Tibial nerve (tissue), 4 donors: ENCODE data around the gene ZNF827. TPM values are rescaled to one million over a fixed set of nuclear protein-coding genes. Genes with fewer than 3 reads are reported as not detected.

Source experiments
- DNase-seq, 2 donors: peaks; one replicate each; pipeline ENCODE4 v3.0.0-alpha.2; 2019; ENCODE audit warnings: low spot score in 2 of 2
- H3K27ac ChIP-seq, 4 donors: fragments of 200-600 bp; sonication (generic) in 3 of 4; one replicate each; pipeline ENCODE4 v1.5.1; 2017 to 2019; ENCODE audit warnings: mild to moderate bottlenecking in 1 of 4
- H3K27me3 ChIP-seq, 2 donors: fragments of 200-600 bp; sonication (generic) in 1 of 2; one replicate each; pipeline versions ENCODE4 v1.5.1 to v1.6.0; 2017 to 2019
- H3K36me3 ChIP-seq, 3 donors: fragments of 200-600 bp; sonication (generic); one replicate each; pipeline ENCODE4 v1.5.1; 2018 to 2019
- H3K4me1 ChIP-seq, 4 donors: fragments of 200-600 bp; sonication (generic) in 3 of 4; one replicate each; pipeline ENCODE4 v1.5.1; 2017 to 2019
- H3K4me3 ChIP-seq, 4 donors: fragments of 200-600 bp; sonication (generic) in 3 of 4; one replicate each; pipeline ENCODE4 v1.5.1; 2017 to 2019; ENCODE audit warnings: mild to moderate bottlenecking in 1 of 4, moderate library complexity in 1 of 4
- H3K9me3 ChIP-seq, 4 donors: fragments of 200-600 bp; sonication (generic) in 3 of 4; one replicate each; pipeline ENCODE4 v1.5.1; 2017 to 2019
- CTCF ChIP-seq, 5 experiments: fragments of 200-600 bp in 3 of 5; fragments of 450-650 bp in 2 of 5; sonication (generic) in 3 of 5; IDR thresholded peaks; one replicate each; pipeline ENCODE4 v1.5.1; 2016 to 2019; ENCODE audit warnings: antibody characterized with exemption in 5 of 5, mild to moderate bottlenecking in 3 of 5, moderate library complexity in 2 of 5
- EP300 ChIP-seq, 2 donors: sonication (generic); formaldehyde crosslinking; IDR thresholded peaks; one replicate each; pipeline ENCODE4 v1.6.1; 2017; ENCODE audit warnings: antibody characterized with exemption in 2 of 2, mild to moderate bottlenecking in 1 of 2
- POLR2A ChIP-seq, 2 donors: fragments of 450-650 bp; IDR thresholded peaks; one replicate each; pipeline ENCODE4 v1.6.1; 2017; ENCODE audit warnings: antibody characterized with exemption in 2 of 2, mild to moderate bottlenecking in 2 of 2, moderate library complexity in 2 of 2
- WGBS, 2 donors: methylation state at CpG; one replicate each; pipeline ENCODE4 v1.1.5; 2018; 5-methylcytosine and 5-hydroxymethylcytosine counted together
- total RNA-seq, 4 donors: library from RNA; depleted of rRNA; stranded (reverse); fragments of >200 nt; gene quantifications; one replicate each; pipeline ENCODE4 v1.1.0, GENCODE V29; 2016

ZNF827 gene
- total RNA-seq, 4 donors from 2014 or later = 3.7 to 10.0 (median 6.4) TPM

GRCh38 chr4:145937971-145938611, 532 bp downstream of the ZNF827 start:
- no peaks in the 10 kb centered on the region for H3K36me3 ChIP-seq
- WGBS, 2 donors = 0% methylated on average over 18 of the region's 18 CpGs
- peaks cover 0 to 8% (median 4%) of the 10 kb centered on the region in 4 donors for H3K4me1 ChIP-seq
- TF ChIP-seq EP300 (IDR thresholded peaks at IDR 0.05) = no peak
- no peak for TF ChIP-seq POLR2A (IDR thresholded peaks at IDR 0.05)
- TF ChIP-seq CTCF (IDR thresholded peaks at IDR 0.05) = no peak
- no peaks in the 10 kb centered on the region for H3K27me3 ChIP-seq
- no peaks in the 10 kb centered on the region for H3K9me3 ChIP-seq
- H3K4me3 ChIP-seq = peak overlapping the region; percentile 63 to 89 (median 81)
- peak overlapping the region in 3 of 4 donors; percentile 87 to 92 (median 89) for H3K27ac ChIP-seq
- DNase-seq = no peak

GRCh38 chr4:145936997-145937901, 1.4 kb downstream of the ZNF827 start:
- peak; percentile 22 to 36 for DNase-seq
- peak overlapping the region; percentile 63 to 89 (median 82) for H3K4me3 ChIP-seq
- peak overlapping the region; percentile 76 to 92 (median 88) for H3K27ac ChIP-seq
- no peaks in the 10 kb centered on the region for H3K36me3 ChIP-seq
- TF ChIP-seq EP300 (IDR thresholded peaks at IDR 0.05) (no peak), POLR2A (IDR thresholded peaks at IDR 0.05) (no peak), CTCF (IDR thresholded peaks at IDR 0.05) (no peak)
- H3K9me3 ChIP-seq = no peaks in the 10 kb centered on the region
- WGBS, 2 donors = 0 to 2% methylated on average over 26 to 70 of the region's 95 CpGs
- no peaks in the 10 kb centered on the region for H3K27me3 ChIP-seq
- H3K4me1 ChIP-seq = peaks cover 0 to 8% (median 4%) of the 10 kb centered on the region in 4 donors

GRCh38 chr4:145936142-145936996, 2.3 kb downstream of the ZNF827 start:
- TF ChIP-seq POLR2A (IDR thresholded peaks at IDR 0.05) = no peak
- peak in 1 of 2 donors; percentile 4 for TF ChIP-seq EP300 (IDR thresholded peaks at IDR 0.05)
- peak in 1 of 5 experiments; percentile 5 for TF ChIP-seq CTCF (IDR thresholded peaks at IDR 0.05)
- peak overlapping the region; percentile 76 to 92 (median 88) for H3K27ac ChIP-seq
- DNase-seq = peak in 1 of 2 donors; percentile 19
- WGBS, 2 donors = 0 to 1% methylated on average over 57 to 70 of the region's 70 CpGs
- H3K36me3 ChIP-seq = no peaks in the 10 kb centered on the region
- H3K9me3 ChIP-seq = no peaks in the 10 kb centered on the region
- H3K27me3 ChIP-seq = no peaks in the 10 kb centered on the region
- H3K4me1 ChIP-seq = peaks cover 0 to 8% (median 4%) of the 10 kb centered on the region in 4 donors
- H3K4me3 ChIP-seq = peak overlapping the region; percentile 63 to 89 (median 82)

GRCh38 chr4:145935253-145936141, 3.1 kb downstream of the ZNF827 start:
- TF ChIP-seq POLR2A (IDR thresholded peaks at IDR 0.05) (no peak), EP300 (IDR thresholded peaks at IDR 0.05) (no peak), CTCF (IDR thresholded peaks at IDR 0.05) (no peak)
- WGBS, 2 donors = 10 to 11% methylated on average over 18 of the region's 18 CpGs
- peaks cover 0 to 12% (median 4%) of the 10 kb centered on the region in 4 donors for H3K4me1 ChIP-seq
- peak overlapping the region; percentile 76 to 92 (median 88) for H3K27ac ChIP-seq
- no peak for DNase-seq
- no peaks in the 10 kb centered on the region for H3K27me3 ChIP-seq
- peak overlapping the region; percentile 63 to 89 (median 82) for H3K4me3 ChIP-seq
- no peaks in the 10 kb centered on the region for H3K9me3 ChIP-seq
- no peaks in the 10 kb centered on the region for H3K36me3 ChIP-seq
